Ascending aorta (tissue), 2 donors: ENCODE measurements around the gene KLHL25. TPM values are rescaled to one million over a fixed set of nuclear protein-coding genes. Genes with fewer than 3 reads are reported as not detected.
"Not testable (repeated sequence)": the region's sequence is repeated elsewhere in the genome, so short reads cannot be mapped to it uniquely, and the experiment has no call there.

Experiments used
- DNase-seq, 2 donors: peaks; one replicate each; pipeline ENCODE4 v3.0.0-alpha.2; 2019; ENCODE audit warnings: low spot score in 2 of 2
- H3K27ac ChIP-seq, 2 donors: fragments of 200-600 bp; sonication (generic); one replicate each; pipeline ENCODE4 v1.5.1; 2016 to 2017; ENCODE audit warnings: mild to moderate bottlenecking in 1 of 2
- H3K27me3 ChIP-seq: fragments of 200-600 bp; sonication (generic); one replicate; pipeline ENCODE4 v1.5.1; 2017
- H3K36me3 ChIP-seq, 2 donors: fragments of 200-600 bp; sonication (generic); one replicate each; pipeline ENCODE4 v1.5.1; 2016
- H3K4me1 ChIP-seq, 2 donors: fragments of 200-600 bp; sonication (generic); one replicate each; pipeline ENCODE4 v1.5.1; 2016 to 2017; ENCODE audit warnings: mild to moderate bottlenecking in 1 of 2
- H3K4me3 ChIP-seq, 2 donors: fragments of 200-600 bp; sonication (generic); one replicate each; pipeline ENCODE4 v1.5.1; 2016 to 2017; ENCODE audit warnings: mild to moderate bottlenecking in 1 of 2
- H3K9me3 ChIP-seq, 2 donors: fragments of 200-600 bp; sonication (generic); one replicate each; pipeline ENCODE4 v1.5.1; 2016
- CTCF ChIP-seq, 3 experiments: fragments of 200-600 bp in 2 of 3; fragments of 450-650 bp in 1 of 3; sonication (generic) in 2 of 3; IDR thresholded peaks; one replicate each; pipeline ENCODE4 v1.5.1; 2016 to 2019; ENCODE audit warnings: antibody characterized with exemption in 3 of 3, mild to moderate bottlenecking in 1 of 3, moderate library complexity in 1 of 3
- intact Hi-C: fragments of 100-400 bp; cut with DNase I; formaldehyde crosslinking; loops from one replicate; pipeline ENCODE4 v1.15.1; 2023
- total RNA-seq: library from RNA; depleted of rRNA; stranded (reverse); fragments of >200 nt; gene quantifications from one replicate; pipeline ENCODE4 v1.1.0, GENCODE V29; 2016

KLHL25 gene
- total RNA-seq, 1 donor from 2014 or later, result 12.6 TPM

GRCh38 chr15:85837881-85838280 lies 43.2 kb upstream of the KLHL25 start:
- H3K36me3 ChIP-seq, result no peaks in the 10 kb centered on the region
- no peak overlapping the region for H3K27ac ChIP-seq
- no peaks in the 10 kb centered on the region for H3K9me3 ChIP-seq
- intact Hi-C loops, result loop anchor here (10.0 kb wide), 1 partner anchor 353 kb away; no protein-coding TSS in a partner anchor
- DNase-seq, result no peak
- H3K4me1 ChIP-seq, result peaks cover 0 to 3% of the 10 kb centered on the region in 2 donors
- no peaks in the 10 kb centered on the region for H3K27me3 ChIP-seq
- no peak overlapping the region for H3K4me3 ChIP-seq
- no peak for TF ChIP-seq CTCF (IDR thresholded peaks at IDR 0.05)

GRCh38 chr15:85837011-85837433 lies 42.3 kb upstream of the KLHL25 start:
- no peak overlapping the region for H3K27ac ChIP-seq
- DNase-seq, result no peak

GRCh38 chr15:85834651-85835050 lies 39.9 kb upstream of the KLHL25 start:
- H3K9me3 ChIP-seq, result no peaks in the 10 kb centered on the region
- no peaks in the 10 kb centered on the region for H3K27me3 ChIP-seq
- intact Hi-C loops, result loop anchor here (5.0 to 10.0 kb wide), 2 partner anchors 350 to 537 kb away; no protein-coding TSS in a partner anchor
- H3K36me3 ChIP-seq, result no peaks in the 10 kb centered on the region
- no peak overlapping the region for H3K4me3 ChIP-seq
- no peak for TF ChIP-seq CTCF (IDR thresholded peaks at IDR 0.05)
- no peak for DNase-seq
- H3K27ac ChIP-seq, result no peak overlapping the region
- H3K4me1 ChIP-seq, result no peaks in the 10 kb centered on the region

More at GRCh38 chr15:85837011-85837433, 42.3 kb upstream of the KLHL25 start:
- intact Hi-C loops, result loop anchor here (10.0 kb wide), 1 partner anchor 352 kb away; no protein-coding TSS in a partner anchor
- no peak for TF ChIP-seq CTCF (IDR thresholded peaks at IDR 0.05)
- H3K4me1 ChIP-seq, result peaks cover 0 to 3% of the 10 kb centered on the region in 2 donors
- H3K4me3 ChIP-seq, result no peak overlapping the region
- no peaks in the 10 kb centered on the region for H3K9me3 ChIP-seq
- no peaks in the 10 kb centered on the region for H3K27me3 ChIP-seq
- no peaks in the 10 kb centered on the region for H3K36me3 ChIP-seq

- Histone ChIP-seq H3K27me3 (no peaks in the 10 kb centered on the region), H3K4me3 (no peak overlapping the region), H3K4me1 (no peaks in the 10 kb centered on the region), H3K27ac (no peak overlapping the region), H3K9me3 (no peaks in the 10 kb centered on the region), H3K36me3 (no peaks in the 10 kb centered on the region)
- intact Hi-C loops, result loop anchor here (5.0 to 10.0 kb wide), 2 partner anchors 348 to 535 kb away; no protein-coding TSS in a partner anchor
- DNase-seq, result no peak
- no peak for TF ChIP-seq CTCF (IDR thresholded peaks at IDR 0.05)
Measured at GRCh38 chr15:85832394-85832793, 37.7 kb upstream of the KLHL25 start.

- peak in 1 of 2 donors; percentile 76 for DNase-seq
- intact Hi-C loops, result loop anchor here (1.0 to 10.0 kb wide), 3 partner anchors 101 to 534 kb away; no protein-coding TSS in a partner anchor
Measured at GRCh38 chr15:85831415-85832113, 36.8 kb upstream of the KLHL25 start.

GRCh38 chr15:85829754-85830153 lies 35.0 kb upstream of the KLHL25 start:
- not testable (repeated sequence) for H3K27me3 ChIP-seq, H3K4me3 ChIP-seq, H3K9me3 ChIP-seq, DNase-seq, H3K36me3 ChIP-seq, H3K27ac ChIP-seq, H3K4me1 ChIP-seq
- intact Hi-C loops, result loop anchor here (5.0 to 10.0 kb wide), 2 partner anchors 345 to 532 kb away; no protein-coding TSS in a partner anchor

More at GRCh38 chr15:85831415-85832113, 36.8 kb upstream of the KLHL25 start:
- Histone ChIP-seq H3K27me3 (no peaks in the 10 kb centered on the region), H3K27ac (no peak overlapping the region), H3K36me3 (no peaks in the 10 kb centered on the region), H3K4me3 (no peak overlapping the region), H3K4me1 (no peaks in the 10 kb centered on the region), H3K9me3 (no peaks in the 10 kb centered on the region)
- peak; percentile 22 to 68 (median 51) for TF ChIP-seq CTCF (IDR thresholded peaks at IDR 0.05)
